Testis (tissue), 3 donors: ENCODE data around the gene RHOT1. TPM values are rescaled to one million over a fixed set of nuclear protein-coding genes. Genes with fewer than 3 reads are reported as not detected.
A peak's percentile ranks its signal among the peaks of the same experiment; 100 is the strongest.

ENCODE experiments used
- DNase-seq: peaks from one replicate; pipeline ENCODE4 v3.0.0-alpha.2; 2019
- H3K27ac ChIP-seq, 2 donors: fragments of 200-600 bp; sonication (generic); one replicate each; pipeline ENCODE4 v1.5.1; 2019
- H3K27me3 ChIP-seq: fragments of 200-600 bp; sonication (generic); one replicate; pipeline ENCODE4 v1.5.1; 2019
- H3K36me3 ChIP-seq: fragments of 200-600 bp; sonication (generic); one replicate; pipeline ENCODE4 v1.5.1; 2017; ENCODE audit warnings: low read depth; ENCODE audit errors: missing control alignments
- H3K4me1 ChIP-seq: fragments of 200-600 bp; sonication (generic); one replicate; pipeline ENCODE4 v1.5.1; 2019
- H3K4me3 ChIP-seq, 2 donors: fragments of 200-600 bp; sonication (generic); one replicate each; pipeline ENCODE4 v1.5.1; 2017 to 2019
- H3K9me3 ChIP-seq: fragments of 200-600 bp; sonication (generic); one replicate; pipeline ENCODE4 v1.5.1; 2017
- CTCF ChIP-seq, 3 experiments: fragments of 450-650 bp in 2 of 3; fragments of 200-600 bp in 1 of 3; sonication (generic) in 1 of 3; IDR thresholded peaks; one replicate each; pipeline ENCODE4 v1.5.1; 2016 to 2019; ENCODE audit warnings: antibody characterized with exemption in 3 of 3, mild to moderate bottlenecking in 2 of 3, moderate library complexity in 1 of 3
- POLR2A ChIP-seq: fragments of 450-650 bp; IDR thresholded peaks from one replicate; pipeline ENCODE4 v1.6.1; 2017; ENCODE audit warnings: antibody characterized with exemption, mild to moderate bottlenecking, moderate library complexity
- WGBS, 2 donors: methylation state at CpG; one replicate each; pipeline ENCODE4 v1.1.5; 2018; 5-methylcytosine and 5-hydroxymethylcytosine counted together
- intact Hi-C: fragments of 100-400 bp; cut with DNase I; formaldehyde crosslinking; loops from one replicate; pipeline ENCODE4 v1.15.1; 2023; ENCODE audit warnings: low total_unique reads
- polyA plus RNA-seq: library from polyadenylated mRNA; stranded (reverse); fragments of 350-450 nt; fragmentation: Illumina TruSeq; extraction: RNeasy Lipid Tissue Mini Kit (QIAGEN cat#74804); gene quantifications from one replicate; pipeline ENCODE4 v1.2.3, GENCODE V29; 2014; ENCODE audit warnings: low read depth, low replicate concordance; ENCODE audit not compliant: insufficient read depth
- total RNA-seq, 2 donors: library from RNA; depleted of rRNA; stranded (reverse); fragments of >200 nt; gene quantifications; one replicate each; pipeline ENCODE4 v1.2.3, GENCODE V29; 2016

Gene RHOT1
- total and polyA plus RNA-seq, 3 donors from 2014 or later: 42.6 to 60.6 (median 51.3) TPM

DNA sequence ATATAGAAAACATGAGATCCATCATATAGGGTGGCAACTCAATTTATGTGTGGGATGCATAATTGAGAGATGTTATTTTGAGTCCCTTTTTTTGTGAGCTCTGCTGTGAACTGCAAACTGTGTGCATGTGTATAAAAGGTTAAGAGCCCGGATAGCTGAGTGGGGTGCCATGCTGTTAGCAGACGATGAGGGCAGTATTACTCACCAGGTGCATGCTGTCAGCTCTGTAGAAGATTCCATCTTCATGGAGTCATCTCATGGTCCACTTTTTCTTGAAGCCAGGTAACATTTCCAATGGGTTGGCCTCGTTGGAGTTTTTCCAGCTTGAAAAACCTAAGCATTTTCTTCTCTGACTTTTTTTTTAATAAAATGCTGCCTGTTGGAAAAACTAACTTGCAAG, 80.3 kb downstream of the RHOT1 start:
- no peak overlapping the region for H3K4me3 ChIP-seq
- H3K36me3 ChIP-seq: no peaks in the 10 kb centered on the region
- no peak for TF ChIP-seq POLR2A
- no peak for TF ChIP-seq CTCF (IDR thresholded peaks at IDR 0.05)
- intact Hi-C loops: no loop called here
- DNase-seq: no peak
- 78 to 82% methylated on average over 3 of the region's 3 CpGs for WGBS, 2 donors
- peaks cover 11% of the 10 kb centered on the region for H3K4me1 ChIP-seq
- no peaks in the 10 kb centered on the region for H3K9me3 ChIP-seq
- H3K27me3 ChIP-seq: no peaks in the 10 kb centered on the region
- no peak overlapping the region for H3K27ac ChIP-seq

GRCh38 chr17:32223703-32224102, 81.4 kb downstream of the RHOT1 start:
- TF ChIP-seq CTCF (IDR thresholded peaks at IDR 0.05) (no peak), POLR2A (no peak)
- 85 to 92% methylated on average over 3 of the region's 3 CpGs for WGBS, 2 donors
- Histone ChIP-seq H3K4me3 (no peak overlapping the region), H3K9me3 (no peaks in the 10 kb centered on the region), H3K27ac (no peak overlapping the region), H3K27me3 (no peaks in the 10 kb centered on the region), H3K4me1 (peaks cover 11% of the 10 kb centered on the region), H3K36me3 (no peaks in the 10 kb centered on the region)
- no peak for DNase-seq
- intact Hi-C loops: no loop called here

GRCh38 chr17:32226886-32227285, 84.6 kb downstream of the RHOT1 start:
- Histone ChIP-seq H3K4me1 (peaks cover 11% of the 10 kb centered on the region), H3K27me3 (no peaks in the 10 kb centered on the region), H3K36me3 (no peaks in the 10 kb centered on the region), H3K27ac (no peak overlapping the region), H3K4me3 (no peak overlapping the region), H3K9me3 (no peaks in the 10 kb centered on the region)
- peak; percentile 28 for DNase-seq
- TF ChIP-seq CTCF (IDR thresholded peaks at IDR 0.05) (no peak), POLR2A (no peak)
- intact Hi-C loops: no loop called here
- WGBS, 2 donors: 34 to 48% methylated on average over 3 of the region's 3 CpGs

DNA sequence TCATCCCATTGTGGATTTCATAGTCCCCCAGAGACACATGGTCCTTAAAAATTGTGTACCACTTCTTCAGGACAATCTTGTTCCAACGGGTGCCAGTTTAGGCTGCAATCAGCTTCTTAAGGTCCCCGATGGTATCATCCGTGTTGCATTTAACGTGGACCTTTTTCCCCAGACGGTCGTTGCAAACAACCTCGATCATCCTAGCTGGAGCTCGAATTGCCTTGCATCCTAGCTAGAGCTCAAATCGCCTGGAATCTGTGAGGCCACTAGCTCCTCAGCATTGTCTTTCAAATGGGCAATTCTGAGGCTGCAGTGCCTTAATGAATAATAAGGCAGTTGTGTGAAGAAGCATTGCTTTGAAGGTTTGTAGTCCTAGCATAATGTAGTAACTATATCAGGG, 85.6 kb downstream of the RHOT1 start:
- TF ChIP-seq CTCF (IDR thresholded peaks at IDR 0.05) (no peak), POLR2A (no peak)
- Histone ChIP-seq H3K27me3 (no peaks in the 10 kb centered on the region), H3K4me1 (peaks cover 11% of the 10 kb centered on the region), H3K36me3 (no peaks in the 10 kb centered on the region), H3K9me3 (no peaks in the 10 kb centered on the region), H3K27ac (no peak overlapping the region), H3K4me3 (no peak overlapping the region)
- no peak for DNase-seq
- intact Hi-C loops: no loop called here
- WGBS, 2 donors: 84 to 90% methylated on average over 9 of the region's 9 CpGs

- DNase-seq: no peak
- H3K27ac ChIP-seq: no peak overlapping the region
- intact Hi-C loops: no loop called here
- no peaks in the 10 kb centered on the region for H3K9me3 ChIP-seq
- TF ChIP-seq POLR2A (no peak), CTCF (IDR thresholded peaks at IDR 0.05) (no peak)
- 86 to 93% methylated on average over 2 of the region's 2 CpGs for WGBS, 2 donors
- no peak overlapping the region for H3K4me3 ChIP-seq
- no peaks in the 10 kb centered on the region for H3K36me3 ChIP-seq
- H3K4me1 ChIP-seq: no peaks in the 10 kb centered on the region
- H3K27me3 ChIP-seq: no peaks in the 10 kb centered on the region
Measured at GRCh38 chr17:32235588-32235987, 93.3 kb downstream of the RHOT1 start.
